A673 (cell line): ENCODE data around the gene MED12L.

ENCODE experiments used
- CTCF ChIP-seq: fragments of 300-800, 200-600 bp; sonication (generic); conservative IDR thresholded peaks from 2 replicates; pipeline ENCODE4 v1.5.1; 2017; ENCODE audit warnings: low read depth, mild to moderate bottlenecking, antibody characterized with exemption, low read length, moderate library complexity, mixed read lengths
- EZH2 ChIP-seq: fragments of 200-600 bp; sonication (generic); IDR thresholded peaks from 2 replicates; pipeline ENCODE4 v1.6.1; 2017; ENCODE audit warnings: borderline replicate concordance, low read depth, mild to moderate bottlenecking, mixed read lengths, antibody characterized with exemption, low read length; ENCODE audit not compliant: poor library complexity, severe bottlenecking

- TF ChIP-seq CTCF (no peak), EZH2 (no peak)
Measured at GRCh38 chr3:151228666-151229040, 143.2 kb downstream of the MED12L start.
